ENCODE data around the gene NME5. TPM values are rescaled to one million over a fixed set of nuclear protein-coding genes. Genes with fewer than 3 reads are reported as not detected.
A peak's percentile ranks its signal among the peaks of the same experiment; 100 is the strongest.

Gene NME5
- total and polyA plus RNA-seq, 2 of the 13 experiments (the other 11 are each of a cell fraction or from before 2014, with no cell fraction given) = 0.18 TPM; not detected in 1

DNA sequence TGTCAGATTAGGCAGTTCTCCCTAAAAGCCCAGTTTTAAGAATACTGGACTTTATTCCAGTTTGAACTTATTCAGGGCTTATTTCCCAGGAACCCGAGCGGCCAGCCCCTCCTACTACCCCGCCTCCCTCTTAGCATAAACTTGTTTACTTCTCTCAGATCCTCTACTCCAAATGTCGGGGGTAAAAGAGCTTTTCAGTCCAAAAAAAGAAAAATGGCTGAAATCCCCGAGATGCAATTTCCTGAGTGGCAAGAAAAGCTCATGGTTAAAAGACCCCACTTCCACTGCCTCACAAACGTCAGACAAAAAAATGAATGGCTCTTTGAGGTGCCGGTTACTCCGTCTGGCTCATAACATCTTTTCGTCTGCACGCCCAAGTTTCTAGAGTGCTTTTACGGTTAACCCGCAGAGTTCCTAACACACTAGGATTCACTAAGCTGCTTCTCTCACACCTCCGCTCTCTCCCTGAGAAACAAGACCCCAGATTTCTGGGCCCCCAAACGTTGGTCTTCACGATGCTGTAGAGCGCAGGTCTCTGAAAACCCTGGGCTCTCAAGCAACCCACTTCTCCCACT is 38.8 kb upstream of the NME5 start (continued):
- TF ChIP-seq HMGXB4 (CRISPR knock-in tag; IDR thresholded peaks at IDR 0.05; ENCODE audit: borderline replicate concordance in 1 of 2, low read depth in 1 of 2) (peak in 1 of 2 experiments; percentile 49; a peak in 1 of 4 replicates), FOXJ3 (CRISPR knock-in tag; IDR thresholded peaks at IDR 0.05; ENCODE audit: borderline replicate concordance) (0 out of 2 replicates have a peak, but pooled peaks have one; percentile 41), ERF (CRISPR knock-in tag; IDR thresholded peaks at IDR 0.05) (no peak), DNMT3B (CRISPR knock-in tag; conservative IDR thresholded peaks at IDR 0.05) (no peak), ZNF333 (CRISPR knock-in tag; IDR thresholded peaks at IDR 0.05; ENCODE audit: borderline replicate concordance) (no peak), SALL2 (CRISPR knock-in tag; IDR thresholded peaks at IDR 0.05) (peak; percentile 68; the same call in 1 of the 2 replicates), ASH2L (IDR thresholded peaks at IDR 0.05; ENCODE audit: insufficient read length, low read depth, low read length) (no peak), REPIN1 (CRISPR knock-in tag; IDR thresholded peaks at IDR 0.05; ENCODE audit: borderline replicate concordance, low read depth) (no peak), TP53 (CRISPR knock-in tag; conservative IDR thresholded peaks at IDR 0.05) (no peak), ZNF773 (CRISPR knock-in tag; IDR thresholded peaks at IDR 0.05; ENCODE audit: borderline replicate concordance) (peak; percentile 45; the same call in 1 of the 2 replicates), MAFG (CRISPR knock-in tag; IDR thresholded peaks at IDR 0.05) (no peak), HES4 (CRISPR knock-in tag; IDR thresholded peaks at IDR 0.05; ENCODE audit: borderline replicate concordance) (0 out of 2 replicates have a peak, but pooled peaks have one; percentile 18), ZNF678 (CRISPR knock-in tag; IDR thresholded peaks at IDR 0.05) (0 out of 2 replicates have a peak, but pooled peaks have one; percentile 20), PRMT3 (CRISPR knock-in tag; IDR thresholded peaks at IDR 0.05; ENCODE audit: borderline replicate concordance, low read depth) (no peak), ZNF558 (CRISPR knock-in tag; IDR thresholded peaks at IDR 0.05; ENCODE audit: borderline replicate concordance) (no peak)
- TF ChIP-seq, protein P1, sequence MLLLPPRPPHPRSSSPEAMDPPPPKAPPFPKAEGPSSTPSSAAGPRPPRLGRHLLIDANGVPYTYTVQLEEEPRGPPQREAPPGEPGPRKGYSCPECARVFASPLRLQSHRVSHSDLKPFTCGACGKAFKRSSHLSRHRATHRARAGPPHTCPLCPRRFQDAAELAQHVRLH (CRISPR knock-in tag; IDR thresholded peaks at IDR 0.05; ENCODE audit: borderline replicate concordance, low read depth) = no peak
